ENCODE data around the gene KLHL26.

DNA sequence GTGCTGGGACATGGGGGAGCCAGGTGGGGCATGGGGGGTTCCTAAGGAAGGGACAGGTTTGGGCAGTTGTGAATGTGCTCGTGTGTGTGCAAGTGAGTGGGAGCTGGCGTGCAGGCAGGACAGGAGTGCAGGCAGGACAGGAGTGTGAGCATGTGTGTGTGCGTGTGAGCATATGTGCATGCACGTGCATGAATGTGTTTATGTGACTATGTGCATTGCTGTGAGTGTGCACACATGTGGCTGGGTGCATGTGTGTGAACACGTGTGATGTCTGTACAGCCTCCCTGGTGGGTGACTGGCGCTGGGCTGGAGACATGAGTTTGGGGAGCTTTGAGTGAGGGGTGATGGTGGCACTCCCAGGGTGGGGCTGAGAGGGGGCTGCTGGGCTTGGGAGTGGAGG, 80.0 kb downstream of the KLHL26 start:
- TF ChIP-seq POLR2A (IDR thresholded peaks at IDR 0.05; ENCODE audit: low read depth, low read length) = no peak
- TF ChIP-seq RAD21 (IDR thresholded peaks at IDR 0.05; ENCODE audit: low read length) = no peak
- TF ChIP-seq, protein P1, sequence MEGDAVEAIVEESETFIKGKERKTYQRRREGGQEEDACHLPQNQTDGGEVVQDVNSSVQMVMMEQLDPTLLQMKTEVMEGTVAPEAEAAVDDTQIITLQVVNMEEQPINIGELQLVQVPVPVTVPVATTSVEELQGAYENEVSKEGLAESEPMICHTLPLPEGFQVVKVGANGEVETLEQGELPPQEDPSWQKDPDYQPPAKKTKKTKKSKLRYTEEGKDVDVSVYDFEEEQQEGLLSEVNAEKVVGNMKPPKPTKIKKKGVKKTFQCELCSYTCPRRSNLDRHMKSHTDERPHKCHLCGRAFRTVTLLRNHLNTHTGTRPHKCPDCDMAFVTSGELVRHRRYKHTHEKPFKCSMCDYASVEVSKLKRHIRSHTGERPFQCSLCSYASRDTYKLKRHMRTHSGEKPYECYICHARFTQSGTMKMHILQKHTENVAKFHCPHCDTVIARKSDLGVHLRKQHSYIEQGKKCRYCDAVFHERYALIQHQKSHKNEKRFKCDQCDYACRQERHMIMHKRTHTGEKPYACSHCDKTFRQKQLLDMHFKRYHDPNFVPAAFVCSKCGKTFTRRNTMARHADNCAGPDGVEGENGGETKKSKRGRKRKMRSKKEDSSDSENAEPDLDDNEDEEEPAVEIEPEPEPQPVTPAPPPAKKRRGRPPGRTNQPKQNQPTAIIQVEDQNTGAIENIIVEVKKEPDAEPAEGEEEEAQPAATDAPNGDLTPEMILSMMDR (conservative IDR thresholded peaks at IDR 0.05; ENCODE audit: low read depth, low read length) = no peak
- TF ChIP-seq CEBPB (IDR thresholded peaks at IDR 0.05; ENCODE audit: low read depth, low read length) = no peak
- TF ChIP-seq RCOR1 (IDR thresholded peaks at IDR 0.05; ENCODE audit: insufficient replicate concordance, low read length) = no peak

Data from IMR-90 (cell line).